ENCODE results near the gene IL17REL.

GRCh38 chr22:50001388-50002231 is 11.0 kb downstream of the IL17REL start:
- TF ChIP-seq CTCF (IDR thresholded peaks at IDR 0.05) (no peak), POLR2A (IDR thresholded peaks at IDR 0.05) (no peak)
